HL-60/S4 (cell line): ENCODE data around the gene HOOK1.
"Not testable (repeated sequence)": the region's sequence is repeated elsewhere in the genome, so short reads cannot be mapped to it uniquely, and the experiment has no call there.

ENCODE experiments used
- in situ Hi-C: fragments of 300-500 bp; cut with MboI; formaldehyde crosslinking; loops from 2 replicates; pipeline ENCODE4 v1.14.3; 2022; ENCODE audit warnings: low sequenced_read_pairs

Gene HOOK1

GRCh38 chr1:59880735-59881134 lies 66.0 kb downstream of the HOOK1 start:
- in situ Hi-C loops: no loop called here

GRCh38 chr1:59885160-59885832 lies 70.5 kb downstream of the HOOK1 start:
- in situ Hi-C loops: no loop called here

- in situ Hi-C loops: no loop called here
These were observed 78.4 kb downstream of the HOOK1 start for GRCh38 chr1:59892841-59893811.

- in situ Hi-C loops: no loop called here
These were observed 82.4 kb downstream of the HOOK1 start for GRCh38 chr1:59897165-59897564.

GRCh38 chr1:59898927-59899326 lies 84.2 kb downstream of the HOOK1 start:
- in situ Hi-C loops: no loop called here

GRCh38 chr1:59900640-59901039 lies 85.9 kb downstream of the HOOK1 start:
- in situ Hi-C loops: no loop called here

GRCh38 chr1:59901770-59902388 lies 87.1 kb downstream of the HOOK1 start:
- in situ Hi-C loops: no loop called here

GRCh38 chr1:59903141-59903754 lies 88.5 kb downstream of the HOOK1 start:
- in situ Hi-C loops: no loop called here

GRCh38 chr1:59906931-59907330 lies 92.2 kb downstream of the HOOK1 start:
- in situ Hi-C loops: no loop called here

GRCh38 chr1:59908084-59908483 lies 93.3 kb downstream of the HOOK1 start:
- in situ Hi-C loops: no loop called here

GRCh38 chr1:59908682-59909081 lies 93.9 kb downstream of the HOOK1 start:
- in situ Hi-C loops: no loop called here

DNA sequence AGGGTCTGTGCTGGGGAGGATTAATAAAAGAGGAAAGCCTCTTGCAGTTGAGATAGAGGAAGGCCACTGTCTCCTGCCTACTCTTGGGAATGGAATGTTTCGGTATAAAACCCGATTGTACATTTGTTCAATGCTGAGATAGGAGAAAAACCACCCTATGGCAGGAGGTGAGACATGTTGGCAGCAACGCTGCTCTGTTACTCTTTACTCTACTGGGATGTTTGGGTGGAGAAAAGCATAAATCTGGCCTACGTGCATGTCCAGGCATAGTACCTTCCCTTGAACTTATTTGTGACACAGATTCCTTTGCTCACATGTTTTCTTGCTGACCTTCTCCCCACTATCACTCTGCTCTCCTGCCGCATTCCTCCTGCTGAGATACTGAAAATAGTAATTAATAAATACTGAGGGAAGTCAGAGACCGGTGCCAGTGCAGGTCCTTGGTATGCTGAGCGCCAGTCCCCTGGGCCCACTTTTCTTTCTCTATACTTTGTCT lies 100.1 kb downstream of the HOOK1 start:
- in situ Hi-C loops: not testable (repeated sequence)

DNA sequence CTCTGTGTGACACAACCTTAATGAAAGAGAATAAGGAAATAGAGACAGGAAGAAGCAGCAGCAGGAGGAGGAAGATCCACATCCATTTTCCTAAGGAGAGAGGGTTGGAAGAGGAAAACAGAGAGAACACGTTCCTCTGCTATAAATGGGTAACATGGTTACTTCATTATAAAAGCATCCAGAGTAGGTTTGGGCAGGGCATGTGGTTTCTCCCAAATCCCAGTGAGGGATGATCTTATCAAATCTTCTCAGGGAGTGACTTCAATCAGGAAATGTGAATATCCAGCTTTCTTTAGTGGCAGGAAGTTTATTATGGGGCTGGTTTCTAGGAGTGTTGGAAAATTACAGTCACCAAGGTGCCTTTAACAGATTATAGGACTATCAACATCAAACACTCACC lies 100.8 kb downstream of the HOOK1 start:
- in situ Hi-C loops: no loop called here

- in situ Hi-C loops: no loop called here
These were observed 102.5 kb downstream of the HOOK1 start for GRCh38 chr1:59917026-59917784.

DNA sequence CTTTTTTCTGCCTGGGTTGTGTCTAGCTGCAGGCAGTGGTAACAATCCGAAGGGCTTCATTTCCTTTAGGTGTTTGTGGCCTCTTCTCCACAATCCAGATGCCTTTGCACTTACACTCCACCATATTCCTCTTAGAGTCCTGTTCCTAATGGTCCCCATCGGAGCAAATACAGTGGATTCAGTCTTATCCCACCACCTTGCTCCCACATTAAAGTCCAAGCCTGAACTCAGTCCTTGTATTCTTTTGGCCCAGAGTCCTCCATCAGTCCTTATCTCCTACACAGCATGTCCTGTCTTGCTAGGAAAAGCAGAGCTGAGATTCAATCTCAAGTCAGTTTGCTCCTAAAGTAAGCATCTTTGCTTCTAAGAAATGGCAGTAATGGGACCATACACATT lies 103.0 kb downstream of the HOOK1 start:
- in situ Hi-C loops: no loop called here

DNA sequence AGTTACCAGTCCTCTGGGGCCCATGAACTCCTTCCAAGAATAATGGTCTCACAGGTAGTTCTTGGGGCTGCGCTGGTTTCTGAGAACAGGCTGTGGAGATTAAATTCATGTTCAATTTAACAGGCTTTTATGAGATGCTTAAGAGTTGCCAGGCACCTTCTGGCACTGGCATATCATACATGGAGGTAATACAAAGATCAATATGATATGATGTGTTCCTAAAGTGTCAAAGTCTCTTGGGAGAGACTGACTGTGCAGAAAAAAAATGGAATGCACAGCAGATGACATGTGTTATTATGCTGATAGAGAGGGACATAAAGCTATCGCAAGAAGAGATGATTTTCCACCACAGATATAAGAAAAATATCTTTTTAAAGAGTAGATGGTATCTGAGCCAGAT lies 105.0 kb downstream of the HOOK1 start:
- in situ Hi-C loops: no loop called here

GRCh38 chr1:59921258-59921899 lies 106.6 kb downstream of the HOOK1 start:
- in situ Hi-C loops: not testable (repeated sequence)

DNA sequence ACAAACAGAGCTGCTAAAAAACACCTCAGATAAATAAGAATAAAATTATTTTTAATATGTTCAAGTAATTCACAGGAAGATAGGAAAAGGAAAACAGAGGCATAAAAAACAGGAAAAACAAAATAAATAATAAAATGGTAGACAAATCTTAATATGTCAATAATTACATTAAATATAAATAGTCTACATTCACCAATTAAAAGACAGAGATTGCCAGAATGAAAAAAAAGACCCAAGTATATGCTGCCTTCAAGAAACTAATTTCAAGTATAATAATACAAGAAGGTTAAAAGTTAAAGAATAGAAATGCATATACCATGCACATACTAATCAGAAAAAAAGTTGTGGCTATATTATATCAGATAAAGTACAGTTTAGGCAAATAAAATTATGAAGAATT lies 109.9 kb downstream of the HOOK1 start:
- in situ Hi-C loops: no loop called here
